Prostate gland (tissue), 2 donors: ENCODE data around the gene AMIGO2. TPM values are rescaled to one million over a fixed set of nuclear protein-coding genes. Genes with fewer than 3 reads are reported as not detected.
"Not testable (repeated sequence)": the region's sequence is repeated elsewhere in the genome, so short reads cannot be mapped to it uniquely, and the experiment has no call there.

Experiments used
- DNase-seq: peaks from one replicate; pipeline ENCODE4 v3.0.0-alpha.2; 2019; ENCODE audit warnings: low spot score
- H3K27ac ChIP-seq, 2 donors: fragments of 200-600 bp; sonication (generic); 2 replicates each; pipeline ENCODE4 v1.5.1; 2017 to 2019
- H3K27me3 ChIP-seq: fragments of 200-600 bp; sonication (generic); replicated peaks from 2 replicates; pipeline ENCODE4 v1.5.1; 2019; ENCODE audit not compliant: insufficient read depth
- H3K36me3 ChIP-seq, 2 donors: fragments of 200-600 bp; sonication (generic); 1 replicate in 1 of 2; 2 replicates in 1 of 2; pipeline versions ENCODE4 v1.5.1 to v1.8.1; 2017 to 2019
- H3K4me1 ChIP-seq: fragments of 200-600 bp; sonication (generic); replicated peaks from 2 replicates; pipeline ENCODE4 v1.5.1; 2019
- H3K4me3 ChIP-seq, 2 donors: fragments of 200-600 bp; sonication (generic); 2 replicates each; pipeline ENCODE4 v1.5.1; 2017 to 2019
- H3K9me3 ChIP-seq: fragments of 200-600 bp; sonication (generic); 2 replicates; pipeline ENCODE4 v1.5.1; 2017
- CTCF ChIP-seq, 4 experiments: fragments of 200-600 bp in 2 of 4; fragments of 450-650 bp in 2 of 4; sonication (generic) in 2 of 4; IDR thresholded peaks; 1 replicate in 3 of 4; 2 replicates in 1 of 4; pipeline ENCODE4 v1.5.1; 2016 to 2019; ENCODE audit warnings: antibody characterized with exemption in 4 of 4, mild to moderate bottlenecking in 2 of 4, moderate library complexity in 2 of 4
- POLR2A ChIP-seq: fragments of 450-650 bp; IDR thresholded peaks from one replicate; pipeline ENCODE4 v1.6.1; 2016; ENCODE audit warnings: antibody characterized with exemption, mild to moderate bottlenecking
- POLR2AphosphoS5 ChIP-seq: sonication (generic); formaldehyde crosslinking; IDR thresholded peaks from one replicate; pipeline ENCODE4 v1.6.1; 2017; ENCODE audit warnings: antibody characterized with exemption
- WGBS: methylation state at CpG from one replicate; pipeline ENCODE4 v1.1.5; 2018; 5-methylcytosine and 5-hydroxymethylcytosine counted together
- intact Hi-C: fragments of 100-400 bp; cut with DNase I; formaldehyde crosslinking; loops from one replicate; pipeline ENCODE4 v1.14.2; 2022
- total RNA-seq, 2 donors: library from RNA; depleted of rRNA; stranded (reverse); fragments of >200 nt; gene quantifications; one replicate each; pipeline ENCODE4 v1.1.0, GENCODE V29; 2016

Gene AMIGO2
- total RNA-seq, 2 donors from 2014 or later: 6.3 to 44.9 TPM

- Histone ChIP-seq H3K4me3 (no peak overlapping the region), H3K9me3 (no peaks in the 10 kb centered on the region), H3K27ac (no peak overlapping the region), H3K27me3 (no peaks in the 10 kb centered on the region), H3K36me3 (no peaks in the 10 kb centered on the region), H3K4me1 (no peaks in the 10 kb centered on the region)
- intact Hi-C loops: no loop called here
- TF ChIP-seq POLR2A (no peak), CTCF (IDR thresholded peaks at IDR 0.05) (no peak), POLR2AphosphoS5 (no peak)
- no peak for DNase-seq
- WGBS: 37% methylated on average over 1 of the region's 1 CpG
These were observed 14.2 kb downstream of the AMIGO2 start for GRCh38 chr12:47065546-47065945.

GRCh38 chr12:47058640-47059039 is 21.1 kb downstream of the AMIGO2 start:
- H3K27ac ChIP-seq, H3K9me3 ChIP-seq, H3K27me3 ChIP-seq, intact Hi-C loops, H3K4me1 ChIP-seq, DNase-seq, H3K36me3 ChIP-seq, H3K4me3 ChIP-seq: not testable (repeated sequence)
- 87% methylated on average over 2 of the region's 2 CpGs for WGBS

- H3K27me3 ChIP-seq, H3K4me3 ChIP-seq, H3K36me3 ChIP-seq, DNase-seq, H3K4me1 ChIP-seq, H3K27ac ChIP-seq, H3K9me3 ChIP-seq, intact Hi-C loops: not testable (repeated sequence)
- 84% methylated on average over 12 of the region's 12 CpGs for WGBS
These were observed 22.8 kb downstream of the AMIGO2 start for GRCh38 chr12:47056944-47057343.

- H3K27me3 ChIP-seq, H3K4me1 ChIP-seq, intact Hi-C loops, H3K4me3 ChIP-seq, H3K36me3 ChIP-seq, H3K9me3 ChIP-seq, H3K27ac ChIP-seq, DNase-seq: not testable (repeated sequence)
- WGBS: 60% methylated on average over 3 of the region's 3 CpGs
These were observed 23.9 kb downstream of the AMIGO2 start for GRCh38 chr12:47055856-47056255.

GRCh38 chr12:47054659-47055058 is 25.1 kb downstream of the AMIGO2 start:
- Histone ChIP-seq H3K27ac (no peak overlapping the region), H3K36me3 (no peaks in the 10 kb centered on the region), H3K9me3 (no peaks in the 10 kb centered on the region), H3K4me1 (no peaks in the 10 kb centered on the region), H3K4me3 (no peak overlapping the region), H3K27me3 (no peaks in the 10 kb centered on the region)
- WGBS: 85% methylated on average over 4 of the region's 4 CpGs
- no peak for DNase-seq
- TF ChIP-seq CTCF (IDR thresholded peaks at IDR 0.05) (no peak), POLR2A (no peak), POLR2AphosphoS5 (no peak)
- intact Hi-C loops: no loop called here

- intact Hi-C loops: no loop called here
- Histone ChIP-seq H3K27ac (no peak overlapping the region), H3K36me3 (no peaks in the 10 kb centered on the region), H3K9me3 (no peaks in the 10 kb centered on the region), H3K27me3 (no peaks in the 10 kb centered on the region), H3K4me3 (no peak overlapping the region), H3K4me1 (no peaks in the 10 kb centered on the region)
- DNase-seq: no peak
- no peak for TF ChIP-seq CTCF (IDR thresholded peaks at IDR 0.05)
- no peak for TF ChIP-seq POLR2AphosphoS5
- no peak for TF ChIP-seq POLR2A
These were observed 25.8 kb downstream of the AMIGO2 start for GRCh38 chr12:47053961-47054360.
